ENCODE data around the gene SSBP3. TPM values are rescaled to one million over a fixed set of nuclear protein-coding genes. Genes with fewer than 3 reads are reported as not detected.

The SSBP3 gene
- polyA plus RNA-seq, 1 donor (not counting 4 experiments of a cell fraction or from before 2014, with no cell fraction given) = 16.9 TPM

- H3K4me1 ChIP-seq (ENCODE audit: control insufficient read depth, extremely low read depth, insufficient read depth, low read length) = peaks cover 17% of the 10 kb centered on the region
- DNase-seq (ENCODE audit: low read depth, low spot score) (no peak), FAIRE-seq (no peak)
- no peaks in the 10 kb centered on the region for H3K9me3 ChIP-seq (ENCODE audit: control insufficient read depth, low read depth, low read length)
- no peak overlapping the region for H3K9ac ChIP-seq (ENCODE audit: control insufficient read depth, extremely low read depth, insufficient read depth, low read length)
- peaks cover 3% of the 10 kb centered on the region for H3K9me1 ChIP-seq (ENCODE audit: control insufficient read depth, extremely low read depth, insufficient read depth, low read length)
- peaks cover 3 to 5% of the 10 kb centered on the region in 2 experiments for H3K36me3 ChIP-seq (ENCODE audit: control insufficient read depth in 2 of 2, extremely low read depth in 1 of 2, insufficient read depth in 2 of 2, low read length in 2 of 2)
- H2AFZ ChIP-seq (ENCODE audit: control insufficient read depth, low read length) = no peak overlapping the region
- H3K4me2 ChIP-seq (ENCODE audit: control insufficient read depth, extremely low read depth, insufficient read depth, low read depth, low read length) = no peak overlapping the region
- H3K4me3 ChIP-seq (ENCODE audit: control insufficient read depth in 2 of 3, extremely low read depth in 1 of 3, insufficient read depth in 2 of 3, low read depth in 1 of 3, low read length in 3 of 3) = no peak overlapping the region
- dilution Hi-C loops (cut with MboI; ENCODE audit: extremely low pct_ligation_motif_present, low sequenced_read_pairs) = no loop called here
- H4K20me1 ChIP-seq (ENCODE audit: control insufficient read depth, extremely low read depth, insufficient read depth, low read length) = peaks cover 10% of the 10 kb centered on the region
- H3K27ac ChIP-seq (ENCODE audit: control insufficient read depth, insufficient read depth, low read length) = no peak overlapping the region
- no peaks in the 10 kb centered on the region for H3K27me3 ChIP-seq (ENCODE audit: control insufficient read depth, extremely low read depth, insufficient read depth, low read length)
- TF ChIP-seq CTCF (optimal IDR thresholded peaks at IDR 0.05 in 1 of 3, IDR thresholded peaks at IDR 0.05 in 1 of 3, conservative IDR thresholded peaks at IDR 0.05 in 1 of 3; ENCODE audit: extremely low read depth in 1 of 3, insufficient read depth in 2 of 3, low read length in 3 of 3) (no peak), EZH2 (IDR thresholded peaks at IDR 0.05; ENCODE audit: low read length) (no peak)
- H3K79me2 ChIP-seq (ENCODE audit: control insufficient read depth, insufficient read depth, low read length) = no peaks in the 10 kb centered on the region
These were observed 148.3 kb downstream of the SSBP3 start for GRCh38 chr1:54257876-54258275.

DNA sequence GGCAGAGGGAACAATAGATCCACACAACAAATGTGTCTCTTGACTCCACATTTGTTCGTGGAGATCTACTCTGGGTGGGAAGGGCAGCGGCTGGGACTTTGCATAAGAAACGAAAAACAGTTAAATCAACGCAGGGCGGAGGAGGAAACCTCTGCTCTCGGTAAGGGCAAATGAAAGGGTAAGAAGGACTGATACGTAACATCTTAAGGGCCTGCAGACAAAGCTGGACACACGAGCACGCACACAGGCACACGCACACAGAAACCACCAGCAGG, 148.9 kb downstream of the SSBP3 start:
- dilution Hi-C loops (cut with MboI; ENCODE audit: extremely low pct_ligation_motif_present, low sequenced_read_pairs) = no loop called here
- H3K9me3 ChIP-seq (ENCODE audit: control insufficient read depth, low read depth, low read length) = no peaks in the 10 kb centered on the region
- no peak overlapping the region for H3K4me3 ChIP-seq (ENCODE audit: control insufficient read depth in 2 of 3, extremely low read depth in 1 of 3, insufficient read depth in 2 of 3, low read depth in 1 of 3, low read length in 3 of 3)
- H3K4me2 ChIP-seq (ENCODE audit: control insufficient read depth, extremely low read depth, insufficient read depth, low read depth, low read length) = no peak overlapping the region
- H3K27ac ChIP-seq (ENCODE audit: control insufficient read depth, insufficient read depth, low read length) = no peak overlapping the region
- no peak overlapping the region for H3K9ac ChIP-seq (ENCODE audit: control insufficient read depth, extremely low read depth, insufficient read depth, low read length)
- peaks cover 10% of the 10 kb centered on the region for H4K20me1 ChIP-seq (ENCODE audit: control insufficient read depth, extremely low read depth, insufficient read depth, low read length)
- no peak overlapping the region for H2AFZ ChIP-seq (ENCODE audit: control insufficient read depth, low read length)
- peaks cover 19% of the 10 kb centered on the region for H3K4me1 ChIP-seq (ENCODE audit: control insufficient read depth, extremely low read depth, insufficient read depth, low read length)
- FAIRE-seq (no peak), DNase-seq (ENCODE audit: low read depth, low spot score) (no peak)
- H3K9me1 ChIP-seq (ENCODE audit: control insufficient read depth, extremely low read depth, insufficient read depth, low read length) = peaks cover 3% of the 10 kb centered on the region
- H3K36me3 ChIP-seq (ENCODE audit: control insufficient read depth in 2 of 2, extremely low read depth in 1 of 2, insufficient read depth in 2 of 2, low read length in 2 of 2) = peaks cover under 1 to 2% of the 10 kb centered on the region in 2 experiments
- H3K27me3 ChIP-seq (ENCODE audit: control insufficient read depth, extremely low read depth, insufficient read depth, low read length) = no peaks in the 10 kb centered on the region
- H3K79me2 ChIP-seq (ENCODE audit: control insufficient read depth, insufficient read depth, low read length) = no peaks in the 10 kb centered on the region
- TF ChIP-seq CTCF (optimal IDR thresholded peaks at IDR 0.05 in 1 of 3, IDR thresholded peaks at IDR 0.05 in 1 of 3, conservative IDR thresholded peaks at IDR 0.05 in 1 of 3; ENCODE audit: extremely low read depth in 1 of 3, insufficient read depth in 2 of 3, low read length in 3 of 3) (no peak), EZH2 (IDR thresholded peaks at IDR 0.05; ENCODE audit: low read length) (no peak)
